Stimulated activated naive CD4-positive, alpha-beta T cell treated with Interleukin-2 at 50 U/mL for 16 hours (primary cell): ENCODE results near the gene IFNAR2.
A peak's percentile ranks its signal among the peaks of the same experiment; 100 is the strongest.

Experiments
- DNase-seq: peaks from one replicate; lab custom pipeline; 2025; lab: John Stamatoyannopoulos, UW

The IFNAR2 gene

GRCh38 chr21:33229784-33230544 lies at the start of gene IFNAR2:
Gene IFNAR2, plus strand, starts transcription at chr21:33229938. Its CDS starts 11,985 bp downstream, at chr21:33241923.
- DNase-seq, result peak; percentile 58

- DNase-seq, result no peak
Observed at GRCh38 chr21:33185852-33186251, 43.9 kb upstream of the IFNAR2 start.

GRCh38 chr21:33187276-33187675 lies 42.5 kb upstream of the IFNAR2 start:
- no peak for DNase-seq

GRCh38 chr21:33189237-33189636 lies 40.5 kb upstream of the IFNAR2 start:
- no peak for DNase-seq

GRCh38 chr21:33189824-33190223 lies 39.9 kb upstream of the IFNAR2 start:
- no peak for DNase-seq

GRCh38 chr21:33196941-33197374 lies 32.8 kb upstream of the IFNAR2 start:
- peak; percentile 27 for DNase-seq

GRCh38 chr21:33197496-33197895 lies 32.2 kb upstream of the IFNAR2 start:
- no peak for DNase-seq

- DNase-seq, result no peak
Observed at GRCh38 chr21:33198346-33199099, 31.2 kb upstream of the IFNAR2 start.

- DNase-seq, result no peak
Observed at GRCh38 chr21:33199100-33199464, 30.7 kb upstream of the IFNAR2 start.

GRCh38 chr21:33199516-33200217 lies 30.1 kb upstream of the IFNAR2 start:
- peak; percentile 76 for DNase-seq

GRCh38 chr21:33201956-33202355 lies 27.8 kb upstream of the IFNAR2 start:
- DNase-seq, result no peak

- no peak for DNase-seq
Observed at GRCh38 chr21:33202464-33203363, 27.0 kb upstream of the IFNAR2 start.

GRCh38 chr21:33203371-33203724 lies 26.4 kb upstream of the IFNAR2 start:
- DNase-seq, result no peak

- no peak for DNase-seq
Observed at GRCh38 chr21:33205476-33205875, 24.3 kb upstream of the IFNAR2 start.

GRCh38 chr21:33206771-33207281 lies 22.9 kb upstream of the IFNAR2 start:
- no peak for DNase-seq

GRCh38 chr21:33207449-33208149 lies 22.1 kb upstream of the IFNAR2 start:
- DNase-seq, result no peak

- no peak for DNase-seq
Observed at GRCh38 chr21:33208534-33208933, 21.2 kb upstream of the IFNAR2 start.

GRCh38 chr21:33211305-33211704 lies 18.4 kb upstream of the IFNAR2 start:
- DNase-seq, result no peak

- DNase-seq, result no peak
Observed at GRCh38 chr21:33211732-33212131, 18.0 kb upstream of the IFNAR2 start.

GRCh38 chr21:33212159-33212851 lies 17.4 kb upstream of the IFNAR2 start:
- DNase-seq, result no peak
